Tibial nerve (tissue), 3 donors: Measurements from ENCODE around the gene SLC29A4.

Experiments
- POLR2A ChIP-seq, 2 donors: fragments of 450-650 bp; IDR thresholded peaks; one replicate each; pipeline ENCODE4 v1.6.1; 2017; ENCODE audit warnings: antibody characterized with exemption in 2 of 2, mild to moderate bottlenecking in 2 of 2, moderate library complexity in 2 of 2
- TF ChIP-seq, protein P1 (sequence below), 5 experiments: fragments of 200-600 bp in 3 of 5; fragments of 450-650 bp in 2 of 5; sonication (generic) in 3 of 5; IDR thresholded peaks; one replicate each; pipeline ENCODE4 v1.5.1; 2016 to 2019; ENCODE audit warnings: antibody characterized with exemption in 5 of 5, mild to moderate bottlenecking in 3 of 5, moderate library complexity in 2 of 5

GRCh38 chr7:5296611-5297226, 14.0 kb downstream of the SLC29A4 start:
- TF ChIP-seq, protein P1, sequence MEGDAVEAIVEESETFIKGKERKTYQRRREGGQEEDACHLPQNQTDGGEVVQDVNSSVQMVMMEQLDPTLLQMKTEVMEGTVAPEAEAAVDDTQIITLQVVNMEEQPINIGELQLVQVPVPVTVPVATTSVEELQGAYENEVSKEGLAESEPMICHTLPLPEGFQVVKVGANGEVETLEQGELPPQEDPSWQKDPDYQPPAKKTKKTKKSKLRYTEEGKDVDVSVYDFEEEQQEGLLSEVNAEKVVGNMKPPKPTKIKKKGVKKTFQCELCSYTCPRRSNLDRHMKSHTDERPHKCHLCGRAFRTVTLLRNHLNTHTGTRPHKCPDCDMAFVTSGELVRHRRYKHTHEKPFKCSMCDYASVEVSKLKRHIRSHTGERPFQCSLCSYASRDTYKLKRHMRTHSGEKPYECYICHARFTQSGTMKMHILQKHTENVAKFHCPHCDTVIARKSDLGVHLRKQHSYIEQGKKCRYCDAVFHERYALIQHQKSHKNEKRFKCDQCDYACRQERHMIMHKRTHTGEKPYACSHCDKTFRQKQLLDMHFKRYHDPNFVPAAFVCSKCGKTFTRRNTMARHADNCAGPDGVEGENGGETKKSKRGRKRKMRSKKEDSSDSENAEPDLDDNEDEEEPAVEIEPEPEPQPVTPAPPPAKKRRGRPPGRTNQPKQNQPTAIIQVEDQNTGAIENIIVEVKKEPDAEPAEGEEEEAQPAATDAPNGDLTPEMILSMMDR (IDR thresholded peaks at IDR 0.05): no peak
- TF ChIP-seq POLR2A (IDR thresholded peaks at IDR 0.05): no peak
